ENCODE measurements around the gene YTHDF1.

Gene YTHDF1

GRCh38 chr20:63188641-63189321 is 27.1 kb downstream of the YTHDF1 start:
- TF ChIP-seq YY1 (IDR thresholded peaks at IDR 0.05; ENCODE audit: insufficient read depth, insufficient read length), result no peak
- TF ChIP-seq ZNF274 (IDR thresholded peaks at IDR 0.05; ENCODE audit: low read depth, low read length), result no peak
- TF ChIP-seq SUZ12 (IDR thresholded peaks at IDR 0.05; ENCODE audit: extremely low read depth, insufficient read depth, insufficient read length), result no peak
- DNase-seq (ENCODE audit: low read depth, low spot score), result no peak
- H3K36me3 ChIP-seq (ENCODE audit: insufficient read depth, insufficient read length, low read length), result no peaks in the 10 kb centered on the region
- H3K27me3 ChIP-seq (ENCODE audit: insufficient read depth, insufficient read length), result peaks cover 4% of the 10 kb centered on the region
- H3K9ac ChIP-seq (ENCODE audit: insufficient read length, low read depth), result no peak overlapping the region
- no peak overlapping the region for H3K4me3 ChIP-seq (ENCODE audit: insufficient read length, low read depth)
- H3K4me1 ChIP-seq (ENCODE audit: insufficient read depth, insufficient read length), result no peaks in the 10 kb centered on the region
- H3K9me3 ChIP-seq (ENCODE audit: insufficient read depth, low read length), result peaks cover 10% of the 10 kb centered on the region; the same call in 1 of the 2 replicates

GRCh38 chr20:63188159-63188442 is 27.8 kb downstream of the YTHDF1 start:
- Histone ChIP-seq H3K27me3 (ENCODE audit: insufficient read depth, insufficient read length) (peaks cover 4% of the 10 kb centered on the region), H3K4me1 (ENCODE audit: insufficient read depth, insufficient read length) (peaks cover under 1% of the 10 kb centered on the region), H3K9ac (ENCODE audit: insufficient read length, low read depth) (no peak overlapping the region), H3K9me3 (ENCODE audit: insufficient read depth, low read length) (peaks cover 10% of the 10 kb centered on the region; the same call in 1 of the 2 replicates), H3K36me3 (ENCODE audit: insufficient read depth, insufficient read length, low read length) (no peaks in the 10 kb centered on the region), H3K4me3 (ENCODE audit: insufficient read length, low read depth) (no peak overlapping the region)
- TF ChIP-seq ZNF274 (IDR thresholded peaks at IDR 0.05; ENCODE audit: low read depth, low read length) (no peak), SUZ12 (IDR thresholded peaks at IDR 0.05; ENCODE audit: extremely low read depth, insufficient read depth, insufficient read length) (no peak), YY1 (IDR thresholded peaks at IDR 0.05; ENCODE audit: insufficient read depth, insufficient read length) (no peak)
- no peak for DNase-seq (ENCODE audit: low read depth, low spot score)

GRCh38 chr20:63187338-63188158 is 28.4 kb downstream of the YTHDF1 start:
- DNase-seq (ENCODE audit: low read depth, low spot score), result no peak
- TF ChIP-seq SUZ12 (IDR thresholded peaks at IDR 0.05; ENCODE audit: extremely low read depth, insufficient read depth, insufficient read length) (no peak), YY1 (IDR thresholded peaks at IDR 0.05; ENCODE audit: insufficient read depth, insufficient read length) (no peak), ZNF274 (IDR thresholded peaks at IDR 0.05; ENCODE audit: low read depth, low read length) (no peak)
- H3K9ac ChIP-seq (ENCODE audit: insufficient read length, low read depth), result no peak overlapping the region
- peaks cover 4% of the 10 kb centered on the region for H3K27me3 ChIP-seq (ENCODE audit: insufficient read depth, insufficient read length)
- H3K4me3 ChIP-seq (ENCODE audit: insufficient read length, low read depth), result no peak overlapping the region
- no peaks in the 10 kb centered on the region for H3K36me3 ChIP-seq (ENCODE audit: insufficient read depth, insufficient read length, low read length)
- peaks cover 10% of the 10 kb centered on the region; the same call in 1 of the 2 replicates for H3K9me3 ChIP-seq (ENCODE audit: insufficient read depth, low read length)
- peaks cover 6% of the 10 kb centered on the region for H3K4me1 ChIP-seq (ENCODE audit: insufficient read depth, insufficient read length)

GRCh38 chr20:63186528-63187316 is 29.2 kb downstream of the YTHDF1 start:
- no peak overlapping the region for H3K4me3 ChIP-seq (ENCODE audit: insufficient read length, low read depth)
- peaks cover 4% of the 10 kb centered on the region for H3K27me3 ChIP-seq (ENCODE audit: insufficient read depth, insufficient read length)
- H3K36me3 ChIP-seq (ENCODE audit: insufficient read depth, insufficient read length, low read length), result no peaks in the 10 kb centered on the region
- DNase-seq (ENCODE audit: low read depth, low spot score), result no peak
- peaks cover 10% of the 10 kb centered on the region; the same call in 1 of the 2 replicates for H3K9me3 ChIP-seq (ENCODE audit: insufficient read depth, low read length)
- no peak for TF ChIP-seq ZNF274 (IDR thresholded peaks at IDR 0.05; ENCODE audit: low read depth, low read length)
- TF ChIP-seq SUZ12 (IDR thresholded peaks at IDR 0.05; ENCODE audit: extremely low read depth, insufficient read depth, insufficient read length), result no peak
- no peak for TF ChIP-seq YY1 (IDR thresholded peaks at IDR 0.05; ENCODE audit: insufficient read depth, insufficient read length)
- peaks cover 9% of the 10 kb centered on the region for H3K4me1 ChIP-seq (ENCODE audit: insufficient read depth, insufficient read length)
- no peak overlapping the region for H3K9ac ChIP-seq (ENCODE audit: insufficient read length, low read depth)

GRCh38 chr20:63186084-63186483 is 29.8 kb downstream of the YTHDF1 start:
- TF ChIP-seq ZNF274 (IDR thresholded peaks at IDR 0.05; ENCODE audit: low read depth, low read length) (no peak), SUZ12 (IDR thresholded peaks at IDR 0.05; ENCODE audit: extremely low read depth, insufficient read depth, insufficient read length) (no peak), YY1 (IDR thresholded peaks at IDR 0.05; ENCODE audit: insufficient read depth, insufficient read length) (no peak)
- Histone ChIP-seq H3K4me1 (ENCODE audit: insufficient read depth, insufficient read length) (peaks cover 12% of the 10 kb centered on the region), H3K36me3 (ENCODE audit: insufficient read depth, insufficient read length, low read length) (no peaks in the 10 kb centered on the region), H3K9ac (ENCODE audit: insufficient read length, low read depth) (no peak overlapping the region), H3K9me3 (ENCODE audit: insufficient read depth, low read length) (peaks cover 10% of the 10 kb centered on the region; the same call in 1 of the 2 replicates), H3K4me3 (ENCODE audit: insufficient read length, low read depth) (no peak overlapping the region), H3K27me3 (ENCODE audit: insufficient read depth, insufficient read length) (peaks cover 4% of the 10 kb centered on the region)
- DNase-seq (ENCODE audit: low read depth, low spot score), result no peak

GRCh38 chr20:63185215-63185796 is 30.6 kb downstream of the YTHDF1 start:
- DNase-seq (ENCODE audit: low read depth, low spot score), result no peak
- no peak overlapping the region for H3K4me3 ChIP-seq (ENCODE audit: insufficient read length, low read depth)
- TF ChIP-seq YY1 (IDR thresholded peaks at IDR 0.05; ENCODE audit: insufficient read depth, insufficient read length) (no peak), SUZ12 (IDR thresholded peaks at IDR 0.05; ENCODE audit: extremely low read depth, insufficient read depth, insufficient read length) (no peak)
- no peak overlapping the region for H3K9ac ChIP-seq (ENCODE audit: insufficient read length, low read depth)
- peaks cover 10% of the 10 kb centered on the region; the same call in 1 of the 2 replicates for H3K9me3 ChIP-seq (ENCODE audit: insufficient read depth, low read length)
- H3K36me3 ChIP-seq (ENCODE audit: insufficient read depth, insufficient read length, low read length), result no peaks in the 10 kb centered on the region
- H3K4me1 ChIP-seq (ENCODE audit: insufficient read depth, insufficient read length), result peaks cover 19% of the 10 kb centered on the region
- H3K27me3 ChIP-seq (ENCODE audit: insufficient read depth, insufficient read length), result peaks cover 4% of the 10 kb centered on the region

Measured in NT2/D1 (cell line).